Esophagus squamous epithelium (tissue), 4 donors: ENCODE measurements around the gene FOXO3.

ENCODE experiments used
- CTCF ChIP-seq, 6 experiments: fragments of 450-650 bp in 4 of 6; fragments of 200-600 bp in 2 of 6; sonication (generic) in 2 of 6; IDR thresholded peaks; one replicate each; pipeline ENCODE4 v1.5.1; 2016 to 2019; ENCODE audit warnings: antibody characterized with exemption in 6 of 6, mild to moderate bottlenecking in 4 of 6, moderate library complexity in 4 of 6
- POLR2A ChIP-seq, 4 donors: fragments of 450-650 bp; IDR thresholded peaks; one replicate each; pipeline ENCODE4 v1.6.1; 2017; ENCODE audit warnings: antibody characterized with exemption in 4 of 4, mild to moderate bottlenecking in 4 of 4, moderate library complexity in 3 of 4

- TF ChIP-seq CTCF (IDR thresholded peaks at IDR 0.05) = no peak
- TF ChIP-seq POLR2A (IDR thresholded peaks at IDR 0.05) = no peak
Observed at GRCh38 chr6:108733706-108734265, 173.1 kb downstream of the FOXO3 start.
